OCI-LY7 (cell line): ENCODE data around the gene DGKH.

Source experiments
- CTCF ChIP-seq: fragments of 200-600 bp; sonication (generic); conservative IDR thresholded peaks from 2 replicates; pipeline ENCODE4 v1.5.1; 2014; ENCODE audit warnings: mild to moderate bottlenecking, antibody characterized with exemption, low read length, moderate library complexity, mixed read lengths
- EZH2phosphoT487 ChIP-seq: fragments of 200-600 bp; sonication (generic); IDR thresholded peaks from 2 replicates; pipeline ENCODE4 v1.6.1; 2018; ENCODE audit warnings: low read depth, borderline replicate concordance, mild to moderate bottlenecking, mixed run types, antibody characterized with exemption, low read length, moderate library complexity, mixed read lengths

GRCh38 chr13:42259515-42259914 is 211.1 kb downstream of the DGKH start:
- TF ChIP-seq CTCF, result no peak
- no peak for TF ChIP-seq EZH2phosphoT487
